ENCODE data around the gene RMND5B.

The RMND5B gene

DNA sequence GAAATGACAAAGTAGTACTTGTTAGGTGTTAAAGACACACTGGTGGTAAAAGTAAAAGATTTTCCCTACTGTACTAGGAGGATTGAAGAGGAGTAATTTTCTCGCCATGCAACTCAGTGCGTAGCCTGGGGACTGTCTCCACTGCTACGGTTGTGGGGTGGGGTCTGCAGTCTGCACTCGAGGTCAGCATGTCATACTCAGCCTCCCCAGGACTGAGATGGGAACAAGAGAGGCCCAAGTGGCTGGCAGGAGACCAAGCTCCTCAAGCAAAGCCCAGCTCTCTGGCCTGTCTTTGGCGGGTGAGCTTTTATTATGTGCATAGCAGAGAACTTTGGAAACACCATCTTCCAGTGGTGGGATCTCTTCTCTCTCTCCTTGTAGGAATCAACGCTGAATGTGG is 12.4 kb downstream of the RMND5B start:
- H3K4me1 ChIP-seq (ENCODE audit: control insufficient read depth in 1 of 2, insufficient read depth in 1 of 2, low read depth in 1 of 2, low read length in 1 of 2): no peaks in the 10 kb centered on the region
- H3K36me3 ChIP-seq: peaks cover 93% of the 10 kb centered on the region
- no peaks in the 10 kb centered on the region for H3K27me3 ChIP-seq
- H3K9me3 ChIP-seq: no peaks in the 10 kb centered on the region
- no peak for TF ChIP-seq CTCF (IDR thresholded peaks at IDR 0.05)
- H3K4me3 ChIP-seq (ENCODE audit: low read depth in 1 of 2, low read length in 1 of 2): no peak overlapping the region
- no peak overlapping the region for H3K27ac ChIP-seq

GRCh38 chr5:178143901-178144300 is 13.1 kb downstream of the RMND5B start:
- Histone ChIP-seq H3K27ac (no peak overlapping the region), H3K4me1 (ENCODE audit: control insufficient read depth in 1 of 2, insufficient read depth in 1 of 2, low read depth in 1 of 2, low read length in 1 of 2) (no peaks in the 10 kb centered on the region), H3K4me3 (ENCODE audit: low read depth in 1 of 2, low read length in 1 of 2) (no peak overlapping the region), H3K27me3 (no peaks in the 10 kb centered on the region), H3K36me3 (peaks cover 93% of the 10 kb centered on the region), H3K9me3 (no peaks in the 10 kb centered on the region)
- TF ChIP-seq CTCF (IDR thresholded peaks at IDR 0.05): no peak

GRCh38 chr5:178145965-178146820 is 15.4 kb downstream of the RMND5B start:
- no peaks in the 10 kb centered on the region for H3K9me3 ChIP-seq
- no peak overlapping the region for H3K4me3 ChIP-seq (ENCODE audit: low read depth in 1 of 2, low read length in 1 of 2)
- no peaks in the 10 kb centered on the region for H3K27me3 ChIP-seq
- H3K4me1 ChIP-seq (ENCODE audit: control insufficient read depth in 1 of 2, insufficient read depth in 1 of 2, low read depth in 1 of 2, low read length in 1 of 2): no peaks in the 10 kb centered on the region
- H3K36me3 ChIP-seq: peaks cover 94% of the 10 kb centered on the region
- no peak for TF ChIP-seq CTCF (IDR thresholded peaks at IDR 0.05)
- H3K27ac ChIP-seq: no peak overlapping the region

GRCh38 chr5:178147406-178147805 is 16.6 kb downstream of the RMND5B start:
- Histone ChIP-seq H3K36me3 (peaks cover 83% of the 10 kb centered on the region), H3K27me3 (no peaks in the 10 kb centered on the region), H3K27ac (no peak overlapping the region), H3K9me3 (no peaks in the 10 kb centered on the region), H3K4me1 (ENCODE audit: control insufficient read depth in 1 of 2, insufficient read depth in 1 of 2, low read depth in 1 of 2, low read length in 1 of 2) (no peaks in the 10 kb centered on the region), H3K4me3 (ENCODE audit: low read depth in 1 of 2, low read length in 1 of 2) (no peak overlapping the region)
- TF ChIP-seq CTCF (IDR thresholded peaks at IDR 0.05): no peak

DNA sequence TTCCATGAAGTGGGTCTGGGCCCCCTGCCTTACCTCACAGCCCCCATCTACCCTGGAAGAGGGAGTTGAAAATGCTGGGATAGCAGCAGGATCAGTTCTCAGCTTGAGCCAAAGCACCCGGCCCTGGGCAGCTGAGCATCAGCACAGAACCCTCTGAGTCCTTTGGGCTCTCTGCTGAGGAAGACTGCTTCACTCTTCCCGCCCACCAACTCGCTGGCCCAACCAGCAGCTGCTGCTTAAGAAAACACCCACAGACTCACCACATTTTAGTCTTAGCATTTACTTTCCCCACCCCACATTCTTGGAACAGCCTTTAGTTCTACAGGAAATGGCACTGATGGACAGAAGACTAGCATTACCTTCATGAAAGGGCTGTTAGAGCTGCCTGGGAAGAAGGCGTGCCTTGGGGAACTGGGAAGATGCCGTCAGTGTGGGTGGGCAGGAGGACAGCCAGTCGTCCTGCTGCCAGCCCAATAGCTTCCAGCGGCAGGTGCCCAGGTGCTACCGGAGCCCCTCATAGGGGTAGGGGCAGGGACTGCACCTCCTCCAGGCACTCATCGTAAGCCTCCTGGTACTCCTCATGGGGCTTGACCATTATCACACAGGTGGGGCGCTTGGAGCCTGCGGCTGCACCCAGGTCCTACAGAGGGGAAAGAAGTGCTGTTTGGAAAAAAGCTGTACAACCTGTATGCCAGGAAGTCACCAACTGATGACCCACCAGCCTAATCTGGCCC is 18.6 kb downstream of the RMND5B start:
- Histone ChIP-seq H3K27me3 (no peaks in the 10 kb centered on the region), H3K36me3 (peaks cover 63% of the 10 kb centered on the region), H3K27ac (no peak overlapping the region), H3K4me1 (ENCODE audit: control insufficient read depth in 1 of 2, insufficient read depth in 1 of 2, low read depth in 1 of 2, low read length in 1 of 2) (peaks cover 11 to 14% of the 10 kb centered on the region in 2 experiments), H3K4me3 (ENCODE audit: low read depth in 1 of 2, low read length in 1 of 2) (no peak overlapping the region), H3K9me3 (no peaks in the 10 kb centered on the region)
- TF ChIP-seq CTCF (IDR thresholded peaks at IDR 0.05): no peak

Measured in neutrophil (primary cell).